Neural cell (in vitro differentiated cells): Measurements from ENCODE around the gene ARHGAP40. TPM values are rescaled to one million over a fixed set of nuclear protein-coding genes. Genes with fewer than 3 reads are reported as not detected.

Source experiments
- H2AFZ ChIP-seq: fragments of 200-600, 300-800 bp; sonication (generic), shearing (Covaris generic); 2 replicates; pipeline ENCODE4 v1.6.0; 2014; ENCODE audit warnings: low read depth, mild to moderate bottlenecking, antibody characterized with exemption, low read length, moderate library complexity
- H3F3A ChIP-seq: fragments of 200-600 bp; shearing (Covaris generic); 2 replicates; pipeline ENCODE4 v1.6.1; 2016; ENCODE audit warnings: mild to moderate bottlenecking, moderate library complexity, mixed read lengths, antibody characterized with exemption, low read length; ENCODE audit not compliant: insufficient read depth, poor library complexity, severe bottlenecking
- H3K27ac ChIP-seq: fragments of 200-600, 300-800 bp; sonication (generic), shearing (Covaris generic); 2 replicates; pipeline ENCODE4 v1.5.1; 2014; ENCODE audit warnings: mild to moderate bottlenecking, low read length, moderate library complexity
- H3K27me3 ChIP-seq: fragments of 300-800, 200-600 bp; sonication (generic), shearing (Covaris generic); 2 replicates; pipeline ENCODE4 v1.6.0; 2014; ENCODE audit warnings: mild to moderate bottlenecking, low read depth, low read length, moderate library complexity; ENCODE audit not compliant: insufficient read depth
- H3K36me3 ChIP-seq: fragments of 300-800, 200-600 bp; sonication (generic), shearing (Covaris generic); 2 replicates; pipeline ENCODE4 v1.5.1; 2014; ENCODE audit warnings: mild to moderate bottlenecking, antibody characterized with exemption, low read length, moderate library complexity; ENCODE audit not compliant: insufficient read depth
- H3K4me2 ChIP-seq: fragments of 300-800, 200-600 bp; sonication (generic), shearing (Covaris generic); 2 replicates; pipeline ENCODE4 v1.6.0; 2014; ENCODE audit warnings: mild to moderate bottlenecking, low read length
- H3K4me3 ChIP-seq: fragments of 300-800, 200-600 bp; sonication (generic), shearing (Covaris generic); 2 replicates; pipeline ENCODE4 v1.5.1; 2014; ENCODE audit warnings: mild to moderate bottlenecking, low read length, moderate library complexity
- H3K79me2 ChIP-seq: fragments of 200-600 bp; shearing (Covaris generic); replicated peaks from 2 replicates; pipeline ENCODE4 v1.6.0; 2014; ENCODE audit warnings: mild to moderate bottlenecking, low read length, moderate library complexity; ENCODE audit not compliant: insufficient read depth
- H3K9ac ChIP-seq: fragments of 300-800, 200-600 bp; sonication (generic), shearing (Covaris generic); 2 replicates; pipeline ENCODE4 v1.6.1; 2016; ENCODE audit warnings: mild to moderate bottlenecking, low read length, mixed read lengths
- H3K9me2 ChIP-seq: fragments of 200-600 bp; shearing (Covaris generic); 2 replicates; pipeline ENCODE4 v1.6.1; 2016; ENCODE audit warnings: mild to moderate bottlenecking, low read length, mixed read lengths; ENCODE audit not compliant: insufficient read depth
- H3K9me3 ChIP-seq: fragments of 200-600, 300-800 bp; sonication (generic), shearing (Covaris generic); 2 replicates; pipeline ENCODE4 v1.6.1; 2016; ENCODE audit warnings: mild to moderate bottlenecking, mixed run types, low read length, moderate library complexity, mixed read lengths
- H4K20me1 ChIP-seq: fragments of 200-600 bp; shearing (Covaris generic); 2 replicates; pipeline ENCODE4 v1.6.1; 2016; ENCODE audit warnings: mild to moderate bottlenecking, mixed run types; ENCODE audit not compliant: insufficient read depth
- CTCF ChIP-seq: fragments of 450-650 bp; IDR thresholded peaks from 2 replicates; pipeline ENCODE4 v1.5.1; 2014; ENCODE audit warnings: antibody characterized with exemption, mild to moderate bottlenecking, moderate library complexity; ENCODE audit not compliant: poor library complexity, severe bottlenecking
- EP300 ChIP-seq: fragments of 450-650 bp; conservative IDR thresholded peaks from 2 replicates; pipeline ENCODE4 v1.6.1; 2014; ENCODE audit warnings: antibody characterized with exemption, mild to moderate bottlenecking, moderate library complexity; ENCODE audit not compliant: poor library complexity, severe bottlenecking
- EZH2 ChIP-seq: fragments of 200-600, 300-800 bp; shearing (Covaris generic), sonication (generic); IDR thresholded peaks from 2 replicates; pipeline ENCODE4 v1.6.1; 2014; ENCODE audit warnings: antibody characterized with exemption, low read length, borderline replicate concordance, mild to moderate bottlenecking; ENCODE audit not compliant: insufficient read depth, poor library complexity, severe bottlenecking
- MXI1 ChIP-seq: fragments of 450-650 bp; conservative IDR thresholded peaks from 2 replicates; pipeline ENCODE4 v1.6.1; 2014; ENCODE audit warnings: antibody characterized with exemption, mild to moderate bottlenecking; ENCODE audit not compliant: poor library complexity, severe bottlenecking
- POLR2AphosphoS5 ChIP-seq: IDR thresholded peaks from 2 replicates; pipeline ENCODE4 v1.6.1; 2012
- RAD21 ChIP-seq: fragments of 450-650 bp; conservative IDR thresholded peaks from 2 replicates; pipeline ENCODE4 v1.6.1; 2014; ENCODE audit warnings: antibody characterized with exemption, mild to moderate bottlenecking, moderate library complexity
- SMC3 ChIP-seq: fragments of 450-650 bp; conservative IDR thresholded peaks from 2 replicates; pipeline ENCODE4 v1.6.1; 2014; ENCODE audit warnings: antibody characterized with exemption, mild to moderate bottlenecking, moderate library complexity; ENCODE audit not compliant: poor library complexity
- TAF1 ChIP-seq: IDR thresholded peaks from 2 replicates; pipeline ENCODE4 v1.6.1; 2012; ENCODE audit warnings: low read depth
- polyA plus RNA-seq: library from polyadenylated mRNA; depleted of rRNA; stranded (reverse); fragments of >200 nt; gene quantifications from 2 replicates; pipeline ENCODE4 v1.2.3, GENCODE V29; 2014
- TF ChIP-seq, protein P1 (sequence below): IDR thresholded peaks from 2 replicates; pipeline ENCODE4 v1.6.1; 2012; ENCODE audit warnings: borderline replicate concordance

Gene ARHGAP40
- polyA plus RNA-seq, 1 donor from 2014 or later = 0.61 TPM

GRCh38 chr20:38658879-38659596, 57.4 kb downstream of the ARHGAP40 start:
- no peaks in the 10 kb centered on the region for H4K20me1 ChIP-seq
- H2AFZ ChIP-seq = no peak overlapping the region
- no peaks in the 10 kb centered on the region for H3K36me3 ChIP-seq
- peak overlapping the region; percentile 44 for H3K4me3 ChIP-seq
- H3K27ac ChIP-seq = peak overlapping the region; percentile 83
- no peaks in the 10 kb centered on the region for H3K27me3 ChIP-seq
- no peaks in the 10 kb centered on the region for H3K9me3 ChIP-seq
- H3K9ac ChIP-seq = peak overlapping the region; percentile 53
- H3K4me2 ChIP-seq = no peak overlapping the region
- TF ChIP-seq EP300 (peak; percentile 52), EZH2 (no peak), SMC3 (peak; percentile 64), CTCF (peak; percentile 83), TAF1 (no peak), MXI1 (no peak), POLR2AphosphoS5 (no peak), RAD21 (peak; percentile 72)
- TF ChIP-seq, protein P1, sequence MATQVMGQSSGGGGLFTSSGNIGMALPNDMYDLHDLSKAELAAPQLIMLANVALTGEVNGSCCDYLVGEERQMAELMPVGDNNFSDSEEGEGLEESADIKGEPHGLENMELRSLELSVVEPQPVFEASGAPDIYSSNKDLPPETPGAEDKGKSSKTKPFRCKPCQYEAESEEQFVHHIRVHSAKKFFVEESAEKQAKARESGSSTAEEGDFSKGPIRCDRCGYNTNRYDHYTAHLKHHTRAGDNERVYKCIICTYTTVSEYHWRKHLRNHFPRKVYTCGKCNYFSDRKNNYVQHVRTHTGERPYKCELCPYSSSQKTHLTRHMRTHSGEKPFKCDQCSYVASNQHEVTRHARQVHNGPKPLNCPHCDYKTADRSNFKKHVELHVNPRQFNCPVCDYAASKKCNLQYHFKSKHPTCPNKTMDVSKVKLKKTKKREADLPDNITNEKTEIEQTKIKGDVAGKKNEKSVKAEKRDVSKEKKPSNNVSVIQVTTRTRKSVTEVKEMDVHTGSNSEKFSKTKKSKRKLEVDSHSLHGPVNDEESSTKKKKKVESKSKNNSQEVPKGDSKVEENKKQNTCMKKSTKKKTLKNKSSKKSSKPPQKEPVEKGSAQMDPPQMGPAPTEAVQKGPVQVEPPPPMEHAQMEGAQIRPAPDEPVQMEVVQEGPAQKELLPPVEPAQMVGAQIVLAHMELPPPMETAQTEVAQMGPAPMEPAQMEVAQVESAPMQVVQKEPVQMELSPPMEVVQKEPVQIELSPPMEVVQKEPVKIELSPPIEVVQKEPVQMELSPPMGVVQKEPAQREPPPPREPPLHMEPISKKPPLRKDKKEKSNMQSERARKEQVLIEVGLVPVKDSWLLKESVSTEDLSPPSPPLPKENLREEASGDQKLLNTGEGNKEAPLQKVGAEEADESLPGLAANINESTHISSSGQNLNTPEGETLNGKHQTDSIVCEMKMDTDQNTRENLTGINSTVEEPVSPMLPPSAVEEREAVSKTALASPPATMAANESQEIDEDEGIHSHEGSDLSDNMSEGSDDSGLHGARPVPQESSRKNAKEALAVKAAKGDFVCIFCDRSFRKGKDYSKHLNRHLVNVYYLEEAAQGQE = no peak
- H3K9me2 ChIP-seq = no peaks in the 10 kb centered on the region
- H3K79me2 ChIP-seq = no peaks in the 10 kb centered on the region
- H3F3A ChIP-seq = peaks cover 4% of the 10 kb centered on the region

DNA sequence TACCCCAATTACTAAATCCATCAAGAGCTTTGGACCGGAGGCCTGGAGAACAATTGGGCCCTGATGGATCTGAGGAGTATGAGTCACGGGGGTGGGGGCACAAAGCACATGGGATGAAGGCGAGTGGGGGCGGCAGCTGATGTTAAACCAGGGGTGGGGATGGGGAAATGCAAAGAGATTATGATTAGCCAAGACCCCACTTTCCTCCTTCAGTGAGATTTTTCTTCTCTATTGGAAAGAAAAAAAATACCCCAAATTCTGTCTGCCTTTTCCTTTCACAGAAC, 57.9 kb downstream of the ARHGAP40 start:
- Histone ChIP-seq H3K9me3 (no peaks in the 10 kb centered on the region), H3K9ac (peak overlapping the region; percentile 53), H3K4me2 (no peak overlapping the region), H3K79me2 (no peaks in the 10 kb centered on the region), H3K36me3 (no peaks in the 10 kb centered on the region), H3K27me3 (no peaks in the 10 kb centered on the region), H3K9me2 (no peaks in the 10 kb centered on the region), H3K27ac (peak overlapping the region; percentile 83), H3K4me3 (peak overlapping the region; percentile 44), H4K20me1 (no peaks in the 10 kb centered on the region), H2AFZ (no peak overlapping the region), H3F3A (peaks cover 4% of the 10 kb centered on the region)
- TF ChIP-seq SMC3 (no peak), EP300 (peak; percentile 7)
